Measurements from ENCODE around the gene C1QTNF3. TPM values are rescaled to one million over a fixed set of nuclear protein-coding genes. Genes with fewer than 3 reads are reported as not detected.

The C1QTNF3 gene
- total and polyA plus RNA-seq, 2 donors (not counting 3 experiments of a cell fraction or from before 2014, with no cell fraction given) = 1.6 TPM

GRCh38 chr5:33973271-33973670 lies 69.7 kb downstream of the C1QTNF3 start:
- Histone ChIP-seq H3K4me3 (replicated peaks in 1 of 3; ENCODE audit: insufficient read depth in 1 of 3, low read depth in 1 of 3, low read length in 3 of 3) (no peak overlapping the region), H3K4me1 (ENCODE audit: control insufficient read depth, extremely low read depth, insufficient read depth, low read length) (no peaks in the 10 kb centered on the region), H4K20me1 (replicated peaks; ENCODE audit: control insufficient read depth, extremely low read depth, insufficient read depth, low read length) (no peaks in the 10 kb centered on the region), H3K9ac (replicated peaks; ENCODE audit: extremely low read depth, insufficient read depth, low read length) (no peak overlapping the region), H3K36me3 (ENCODE audit: control insufficient read depth in 2 of 2, extremely low read depth in 1 of 2, insufficient read depth in 2 of 2, low read length in 2 of 2) (no peaks in the 10 kb centered on the region), H3K79me2 (ENCODE audit: control insufficient read depth, insufficient read depth, low read length) (no peaks in the 10 kb centered on the region), H2AFZ (ENCODE audit: low read depth, low read length) (no peak overlapping the region), H3K9me1 (replicated peaks; ENCODE audit: control insufficient read depth, extremely low read depth, insufficient read depth, low read length) (no peaks in the 10 kb centered on the region), H3K27me3 (ENCODE audit: control insufficient read depth in 2 of 2, insufficient read depth in 2 of 2, low read length in 2 of 2) (peaks cover 5 to 11% of the 10 kb centered on the region in 2 experiments), H3K9me3 (replicated peaks; ENCODE audit: control insufficient read depth, insufficient read depth, low read length) (no peaks in the 10 kb centered on the region), H3K4me2 (ENCODE audit: insufficient read depth, low read length) (no peak overlapping the region), H3K27ac (ENCODE audit: insufficient read depth, low read depth, low read length) (no peak overlapping the region)
- POLR2A ChIA-PET = no interaction called here
- intact Hi-C loops (cut with micrococcal nuclease) (no loop called here), dilution Hi-C loops (cut with MboI; ENCODE audit: extremely low pct_ligation_motif_present, low sequenced_read_pairs) (no loop called here)
- no TSS peak for BruUV-seq (replicated peaks)
- FAIRE-seq = no peak
- CTCF ChIA-PET = interaction anchor here (1.3 kb wide), 1 partner anchor 537 kb away, joined by 3 read pairs; no protein-coding TSS in a partner anchor
- TF ChIP-seq POLR2AphosphoS5 (IDR thresholded peaks at IDR 0.05; ENCODE audit: insufficient read depth, low read depth, low read length) (no peak), GATA2 (IDR thresholded peaks at IDR 0.05; ENCODE audit: insufficient read depth, insufficient read length, low read depth, low read length) (no peak), EZH2 (IDR thresholded peaks at IDR 0.05; ENCODE audit: borderline replicate concordance, low read depth, low read length, severe bottlenecking) (no peak), MYC (IDR thresholded peaks at IDR 0.05; ENCODE audit: low read depth, low read length) (no peak), FOS (IDR thresholded peaks at IDR 0.05; ENCODE audit: borderline replicate concordance, insufficient read depth, low read length) (no peak), JUN (IDR thresholded peaks at IDR 0.05; ENCODE audit: borderline replicate concordance, insufficient read depth, insufficient read length, low read depth) (no peak), POLR2A (IDR thresholded peaks at IDR 0.05; ENCODE audit: low read depth, low read length) (no peak)
- TF ChIP-seq, protein P1, sequence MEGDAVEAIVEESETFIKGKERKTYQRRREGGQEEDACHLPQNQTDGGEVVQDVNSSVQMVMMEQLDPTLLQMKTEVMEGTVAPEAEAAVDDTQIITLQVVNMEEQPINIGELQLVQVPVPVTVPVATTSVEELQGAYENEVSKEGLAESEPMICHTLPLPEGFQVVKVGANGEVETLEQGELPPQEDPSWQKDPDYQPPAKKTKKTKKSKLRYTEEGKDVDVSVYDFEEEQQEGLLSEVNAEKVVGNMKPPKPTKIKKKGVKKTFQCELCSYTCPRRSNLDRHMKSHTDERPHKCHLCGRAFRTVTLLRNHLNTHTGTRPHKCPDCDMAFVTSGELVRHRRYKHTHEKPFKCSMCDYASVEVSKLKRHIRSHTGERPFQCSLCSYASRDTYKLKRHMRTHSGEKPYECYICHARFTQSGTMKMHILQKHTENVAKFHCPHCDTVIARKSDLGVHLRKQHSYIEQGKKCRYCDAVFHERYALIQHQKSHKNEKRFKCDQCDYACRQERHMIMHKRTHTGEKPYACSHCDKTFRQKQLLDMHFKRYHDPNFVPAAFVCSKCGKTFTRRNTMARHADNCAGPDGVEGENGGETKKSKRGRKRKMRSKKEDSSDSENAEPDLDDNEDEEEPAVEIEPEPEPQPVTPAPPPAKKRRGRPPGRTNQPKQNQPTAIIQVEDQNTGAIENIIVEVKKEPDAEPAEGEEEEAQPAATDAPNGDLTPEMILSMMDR (IDR thresholded peaks at IDR 0.05; ENCODE audit: extremely low read depth in 1 of 2, insufficient read depth in 1 of 2, low read depth in 1 of 2, low read length in 2 of 2) = no peak
- TF ChIP-seq, protein P2, sequence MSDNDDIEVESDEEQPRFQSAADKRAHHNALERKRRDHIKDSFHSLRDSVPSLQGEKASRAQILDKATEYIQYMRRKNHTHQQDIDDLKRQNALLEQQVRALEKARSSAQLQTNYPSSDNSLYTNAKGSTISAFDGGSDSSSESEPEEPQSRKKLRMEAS (IDR thresholded peaks at IDR 0.05; ENCODE audit: insufficient read depth, insufficient read length) = no peak
- no peak for DNase-seq (ENCODE audit: low read depth, low spot score)
